IPS DF 19.7 (cell line): ENCODE data around the gene OSER1.

ENCODE experiments used
- DNase-seq: peaks from one replicate; pipeline ENCODE4 v3.0.0-alpha.2; 2013; ENCODE audit warnings: low read depth, low spot score

Gene OSER1

GRCh38 chr20:44174996-44175765 is 35.4 kb downstream of the OSER1 start:
- DNase-seq: no peak

- DNase-seq: no peak
Measured at GRCh38 chr20:44173846-44174245, 36.7 kb downstream of the OSER1 start.

- DNase-seq: no peak
Measured at GRCh38 chr20:44173116-44173515, 37.5 kb downstream of the OSER1 start.

GRCh38 chr20:44172572-44172950 is 38.0 kb downstream of the OSER1 start:
- no peak for DNase-seq

DNA sequence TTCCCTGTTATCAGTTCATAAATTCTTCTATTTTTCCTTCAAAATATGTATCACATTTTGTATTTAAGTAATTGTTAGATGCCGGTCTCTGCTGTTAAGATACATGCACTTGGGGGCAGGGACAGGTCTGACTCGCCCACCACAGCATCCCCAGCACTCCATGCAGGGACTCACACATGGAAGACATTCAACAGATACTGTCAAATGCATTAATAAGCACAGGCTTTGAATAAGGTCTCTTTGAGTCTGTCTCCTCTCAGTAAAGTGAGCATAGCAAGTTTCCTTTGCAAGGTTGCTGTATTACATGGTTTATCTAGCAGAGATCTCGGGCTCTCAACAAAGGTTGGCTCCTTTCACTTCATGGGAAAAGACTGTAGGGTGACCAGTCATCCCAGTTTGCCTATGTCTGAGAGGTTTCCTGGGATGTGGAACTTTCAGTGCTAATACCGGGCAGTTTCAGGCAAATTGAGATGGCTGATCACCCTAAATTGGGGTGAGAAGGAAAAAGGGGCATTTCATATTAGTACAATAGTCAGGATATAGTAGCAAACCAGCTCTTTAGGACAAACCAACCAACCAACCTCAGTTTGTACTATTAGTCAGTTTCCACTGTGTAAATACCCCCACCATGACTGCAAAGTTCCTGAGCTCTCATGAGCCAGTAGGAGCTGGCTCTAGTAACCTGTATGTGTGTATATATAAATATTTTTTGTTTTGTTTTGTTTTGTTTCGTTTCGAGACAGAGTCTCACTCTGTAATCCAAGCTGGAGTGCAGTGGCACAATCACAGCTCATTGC is 38.6 kb downstream of the OSER1 start:
- DNase-seq: no peak

- DNase-seq: no peak
Measured at GRCh38 chr20:44170816-44171410, 39.7 kb downstream of the OSER1 start.

DNA sequence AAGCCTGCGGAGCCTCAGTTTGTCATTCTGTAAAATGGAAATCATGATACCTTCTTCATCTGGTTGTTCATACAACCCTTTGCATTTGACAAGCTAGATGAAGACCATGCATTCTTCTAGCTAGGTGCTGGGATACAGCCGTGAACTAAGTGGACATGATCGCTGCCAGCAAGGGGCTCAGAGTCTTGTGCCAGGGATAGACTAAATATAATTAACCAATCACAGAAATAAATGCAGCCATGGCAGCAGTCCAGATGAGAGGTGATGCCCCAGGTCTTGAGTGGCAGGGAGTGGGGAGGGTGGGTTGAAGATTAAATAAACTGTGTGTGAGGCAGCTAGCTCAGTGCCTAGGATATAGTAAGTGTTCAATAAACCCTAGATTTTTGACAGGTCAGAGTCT is 42.8 kb downstream of the OSER1 start:
- no peak for DNase-seq

- DNase-seq: no peak
Measured at GRCh38 chr20:44166477-44166876, 44.1 kb downstream of the OSER1 start.

GRCh38 chr20:44166008-44166407 is 44.6 kb downstream of the OSER1 start:
- no peak for DNase-seq

DNA sequence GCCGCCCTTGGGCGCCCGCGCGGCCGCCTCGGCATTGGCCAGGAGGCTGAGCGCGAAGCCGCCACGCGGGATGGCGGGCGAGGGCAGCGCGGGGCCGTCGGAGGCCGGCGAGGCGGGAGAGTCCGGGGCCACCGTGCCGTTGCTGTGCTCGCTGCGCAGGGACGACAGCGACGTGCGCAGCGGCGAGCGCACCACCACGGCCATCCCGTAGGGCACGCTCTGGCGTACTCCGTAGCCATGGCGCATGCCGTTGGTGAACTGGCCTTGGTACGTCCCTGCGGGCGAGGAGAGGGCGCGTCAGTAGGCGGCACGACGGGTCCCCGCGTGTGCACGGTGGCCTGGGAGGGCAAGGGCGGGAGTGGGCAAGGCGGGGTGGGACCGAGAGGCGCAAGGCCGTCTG is 50.4 kb downstream of the OSER1 start:
- no peak for DNase-seq

DNA sequence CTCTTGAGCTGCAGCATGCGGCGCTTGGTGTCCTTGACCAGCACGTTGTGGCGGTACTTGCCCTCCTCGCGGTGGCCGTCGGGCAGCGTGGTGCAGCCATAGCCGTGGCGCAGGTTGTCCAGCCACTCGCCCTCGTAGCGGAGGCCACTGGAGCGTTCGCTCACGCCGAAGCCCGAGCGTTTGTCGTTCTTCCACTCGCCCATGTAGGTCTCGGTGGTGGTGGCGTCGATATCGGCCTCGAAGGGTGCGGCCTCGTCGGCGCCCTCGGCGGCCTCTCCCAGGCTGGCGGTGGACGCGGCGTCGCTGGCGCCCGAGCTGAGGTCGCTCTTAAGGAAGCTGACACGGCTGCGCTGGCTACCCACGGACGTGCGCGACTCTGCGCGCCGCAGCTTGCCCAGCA is 50.9 kb downstream of the OSER1 start:
- DNase-seq: no peak

- DNase-seq: no peak
Measured at GRCh38 chr20:44159125-44159524, 51.4 kb downstream of the OSER1 start.

- DNase-seq: no peak
Measured at GRCh38 chr20:44157061-44157460, 53.5 kb downstream of the OSER1 start.

DNA sequence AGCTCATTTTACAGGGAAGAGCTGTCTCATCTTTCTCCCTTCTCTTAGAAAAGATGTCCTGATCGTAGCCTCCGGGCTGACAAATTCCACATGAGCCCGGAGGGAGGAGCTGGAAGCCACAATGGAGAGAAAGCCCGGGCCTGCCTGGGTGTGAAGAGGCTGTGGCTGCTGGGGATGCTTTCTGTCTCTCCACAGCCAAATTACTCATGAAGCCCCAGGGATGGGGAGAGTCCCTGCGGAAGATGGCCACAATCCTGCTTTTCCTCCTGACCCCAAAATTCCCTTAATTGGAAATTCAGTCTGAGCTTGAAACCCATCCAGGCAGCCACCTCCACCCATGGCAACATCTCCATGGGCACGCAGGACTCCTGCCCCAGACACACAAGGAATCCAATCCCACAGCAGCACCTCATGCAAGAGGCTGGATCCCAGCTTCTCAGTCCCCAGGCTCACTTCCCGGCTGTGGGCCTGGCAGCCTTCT is 56.0 kb downstream of the OSER1 start:
- no peak for DNase-seq

DNA sequence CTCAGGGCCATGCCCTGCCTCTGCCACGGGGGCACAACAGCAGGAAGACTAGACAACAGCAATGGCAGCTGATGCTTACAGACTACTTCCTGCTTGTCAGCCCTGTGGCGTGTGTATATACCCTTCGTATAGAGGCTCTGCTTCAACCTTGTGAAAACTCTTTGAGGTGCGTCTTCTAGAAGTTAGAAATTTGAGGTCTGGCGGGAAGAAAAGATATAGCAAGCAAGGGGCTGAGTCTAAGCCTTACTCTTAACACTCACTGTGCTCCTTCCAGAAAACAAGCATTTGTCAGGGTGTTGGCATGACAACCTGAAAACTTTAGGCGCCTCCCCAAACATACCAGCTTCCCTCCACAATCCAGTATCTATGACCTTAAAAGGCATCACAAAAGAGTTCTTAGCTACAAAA is 56.9 kb downstream of the OSER1 start:
- no peak for DNase-seq

- DNase-seq: no peak
Measured at GRCh38 chr20:44151621-44152416, 58.8 kb downstream of the OSER1 start.

GRCh38 chr20:44146272-44146671 is 64.3 kb downstream of the OSER1 start:
- DNase-seq: no peak
